ENCODE measurements around the gene TICAM1. TPM values are rescaled to one million over a fixed set of nuclear protein-coding genes. Genes with fewer than 3 reads are reported as not detected.
"Not testable (repeated sequence)": the region's sequence is repeated elsewhere in the genome, so short reads cannot be mapped to it uniquely, and the experiment has no call there.

TICAM1 gene
- total and polyA plus RNA-seq, 7 experiments from 2014 or later, result 3.8 to 28.4 (median 14.3) TPM

- H3K9me3 Mint-ChIP-seq; H3K4me3 ChIP-seq (ENCODE audit: low read length); H3K9me3 ChIP-seq (ENCODE audit: control insufficient read depth in 2 of 3, low read length in 3 of 3); CTCF ChIA-PET; ATAC-seq; H3K27me3 Mint-ChIP-seq; H3K4me1 ChIP-seq (ENCODE audit: control insufficient read depth in 2 of 2, insufficient read depth in 2 of 2, low read length in 2 of 2); DNase-seq; H3K27me3 ChIP-seq (ENCODE audit: control insufficient read depth in 2 of 2, insufficient read depth in 2 of 2, low read length in 2 of 2): not testable (repeated sequence)
- Histone ChIP-seq H3K27ac (ENCODE audit: low read depth, low read length) (peak overlapping the region; percentile 11), H3K36me3 (ENCODE audit: control insufficient read depth in 2 of 3, insufficient read depth in 3 of 3, low read length in 3 of 3) (peaks cover 7 to 53% (median 7%) of the 10 kb centered on the region in 3 experiments)
- POLR2A ChIA-PET, result interaction anchor here (0.7 to 2.9 kb wide), 2 partner anchors 9 to 69 kb away, joined by 3 to 42 read pairs; partner anchors contain the start of gene DPP9
- Mint-ChIP-seq H3K4me1 (peaks cover 12 to 51% (median 34%) of the 10 kb centered on the region in 7 donors), H3K36me3 (peaks cover 4 to 21% (median 6%) of the 10 kb centered on the region in 5 donors), H3K27ac (peak overlapping the region in 5 of 9 donors; percentile 46 to 84 (median 56)), H3K4me3 (peak overlapping the region; percentile 33 to 90 (median 80))
- intact Hi-C loops (cut with micrococcal nuclease), result loop anchor here (5.0 kb wide), 6 partner anchors 119 to 1669 kb away; partner anchors contain the start of genes APBA3 (in 1 of the 2), CACTIN (in 1 of the 2), CRB3 (in 1 of the 2) and MRPL54 (in 1 of the 2)
Observed at GRCh38 chr19:4793278-4793677, 38.2 kb downstream of the TICAM1 start.

GRCh38 chr19:4792866-4793195, 38.7 kb downstream of the TICAM1 start:
- CTCF ChIA-PET; DNase-seq; ATAC-seq; H3K9me3 Mint-ChIP-seq; H3K4me1 ChIP-seq (ENCODE audit: control insufficient read depth in 2 of 2, insufficient read depth in 2 of 2, low read length in 2 of 2); H3K27me3 ChIP-seq (ENCODE audit: control insufficient read depth in 2 of 2, insufficient read depth in 2 of 2, low read length in 2 of 2); H3K4me3 ChIP-seq (ENCODE audit: low read length); H3K9me3 ChIP-seq (ENCODE audit: control insufficient read depth in 2 of 3, low read length in 3 of 3); H3K27me3 Mint-ChIP-seq: not testable (repeated sequence)
- H3K36me3 Mint-ChIP-seq, result peaks cover 4 to 21% (median 6%) of the 10 kb centered on the region in 5 donors
- Histone ChIP-seq H3K27ac (ENCODE audit: low read depth, low read length) (peak overlapping the region; percentile 92), H3K36me3 (ENCODE audit: control insufficient read depth in 2 of 3, insufficient read depth in 3 of 3, low read length in 3 of 3) (peaks cover 7 to 53% (median 7%) of the 10 kb centered on the region in 3 experiments)
- peak overlapping the region in 5 of 9 donors; percentile 46 to 84 (median 67) for H3K27ac Mint-ChIP-seq
- POLR2A ChIA-PET, result interaction anchor here (0.5 to 2.9 kb wide), 3 partner anchors 10 to 68 kb away, joined by 3 to 42 read pairs (median 3); partner anchors contain the start of gene DPP9
- intact Hi-C loops (cut with micrococcal nuclease), result loop anchor here (5.0 kb wide), 6 partner anchors 119 to 1669 kb away; partner anchors contain the start of genes APBA3 (in 1 of the 2), CACTIN (in 1 of the 2), CRB3 (in 1 of the 2) and MRPL54 (in 1 of the 2)
- H3K4me3 Mint-ChIP-seq, result peak overlapping the region; percentile 68 to 90 (median 80)
- H3K4me1 Mint-ChIP-seq, result peaks cover 12 to 51% (median 34%) of the 10 kb centered on the region in 7 donors

DNA sequence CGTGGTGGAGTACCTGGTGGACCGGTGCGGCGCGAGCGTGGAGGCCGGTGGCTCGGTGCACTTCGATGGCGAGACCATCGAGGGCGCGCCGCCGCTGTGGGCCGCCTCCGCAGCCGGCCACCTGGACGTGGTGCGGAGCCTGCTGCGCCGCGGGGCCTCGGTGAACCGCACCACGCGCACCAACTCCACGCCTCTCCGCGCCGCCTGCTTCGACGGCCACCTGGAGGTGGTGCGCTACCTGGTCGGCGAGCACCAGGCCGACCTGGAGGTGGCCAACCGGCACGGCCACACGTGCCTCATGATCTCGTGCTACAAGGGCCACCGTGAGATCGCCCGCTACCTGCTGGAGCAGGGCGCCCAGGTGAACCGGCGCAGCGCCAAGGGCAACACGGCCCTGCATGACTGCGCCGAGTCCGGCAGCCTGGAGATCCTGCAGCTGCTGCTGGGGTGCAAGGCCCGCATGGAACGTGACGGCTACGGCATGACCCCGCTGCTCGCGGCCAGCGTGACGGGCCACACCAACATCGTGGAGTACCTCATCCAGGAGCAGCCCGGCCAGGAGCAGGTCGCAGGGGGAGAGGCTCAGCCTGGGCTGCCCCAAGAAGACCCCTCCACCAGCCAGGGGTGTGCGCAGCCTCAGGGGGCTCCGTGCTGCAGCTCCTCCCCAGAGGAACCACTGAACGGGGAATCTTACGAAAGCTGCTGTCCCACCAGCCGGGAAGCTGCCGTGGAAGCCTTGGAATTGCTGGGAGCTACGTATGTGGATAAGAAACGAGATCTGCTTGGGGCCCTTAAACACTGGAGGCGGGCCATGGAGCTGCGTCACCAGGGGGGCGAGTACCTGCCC, 39.3 kb downstream of the TICAM1 start:
- Mint-ChIP-seq H3K4me3 (peak overlapping the region; percentile 69 to 90 (median 85)), H3K36me3 (peaks cover 4 to 21% (median 6%) of the 10 kb centered on the region in 5 donors), H3K4me1 (peaks cover 12 to 51% (median 34%) of the 10 kb centered on the region in 7 donors), H3K27ac (peak overlapping the region in 6 of 9 donors; percentile 46 to 91 (median 80))
- ChIA-PET POLR2A (interaction anchor here (0.5 to 2.9 kb wide), 11 partner anchors 10 to 895 kb away, joined by 3 to 42 read pairs (median 5); partner anchors contain the start of genes DPP9, KDM4B and PLIN3), CTCF (interaction anchor here (0.6 to 2.5 kb wide), 6 partner anchors 10 to 120 kb away, joined by 5 to 33 read pairs (median 8); partner anchors contain the start of gene DPP9)
- Histone ChIP-seq H3K36me3 (ENCODE audit: control insufficient read depth in 2 of 3, insufficient read depth in 3 of 3, low read length in 3 of 3) (peaks cover 7 to 47% (median 7%) of the 10 kb centered on the region in 3 experiments), H3K27ac (ENCODE audit: low read depth, low read length) (peak overlapping the region; percentile 92), H3K4me3 (ENCODE audit: low read length) (peak overlapping the region; percentile 72)
- not testable (repeated sequence) for ATAC-seq; H3K27me3 ChIP-seq (ENCODE audit: control insufficient read depth in 2 of 2, insufficient read depth in 2 of 2, low read length in 2 of 2); H3K9me3 Mint-ChIP-seq; H3K4me1 ChIP-seq (ENCODE audit: control insufficient read depth in 2 of 2, insufficient read depth in 2 of 2, low read length in 2 of 2); H3K9me3 ChIP-seq (ENCODE audit: control insufficient read depth in 2 of 3, low read length in 3 of 3); H3K27me3 Mint-ChIP-seq
- intact Hi-C loops (cut with micrococcal nuclease), result loop anchor here (5.0 kb wide), 6 partner anchors 120 to 1670 kb away; partner anchors contain the start of genes APBA3 (in 1 of the 2), CACTIN (in 1 of the 2), CRB3 (in 1 of the 2) and MRPL54 (in 1 of the 2)
- DNase-seq, result peak in 2 of 9 donors; percentile 15 to 38

DNA sequence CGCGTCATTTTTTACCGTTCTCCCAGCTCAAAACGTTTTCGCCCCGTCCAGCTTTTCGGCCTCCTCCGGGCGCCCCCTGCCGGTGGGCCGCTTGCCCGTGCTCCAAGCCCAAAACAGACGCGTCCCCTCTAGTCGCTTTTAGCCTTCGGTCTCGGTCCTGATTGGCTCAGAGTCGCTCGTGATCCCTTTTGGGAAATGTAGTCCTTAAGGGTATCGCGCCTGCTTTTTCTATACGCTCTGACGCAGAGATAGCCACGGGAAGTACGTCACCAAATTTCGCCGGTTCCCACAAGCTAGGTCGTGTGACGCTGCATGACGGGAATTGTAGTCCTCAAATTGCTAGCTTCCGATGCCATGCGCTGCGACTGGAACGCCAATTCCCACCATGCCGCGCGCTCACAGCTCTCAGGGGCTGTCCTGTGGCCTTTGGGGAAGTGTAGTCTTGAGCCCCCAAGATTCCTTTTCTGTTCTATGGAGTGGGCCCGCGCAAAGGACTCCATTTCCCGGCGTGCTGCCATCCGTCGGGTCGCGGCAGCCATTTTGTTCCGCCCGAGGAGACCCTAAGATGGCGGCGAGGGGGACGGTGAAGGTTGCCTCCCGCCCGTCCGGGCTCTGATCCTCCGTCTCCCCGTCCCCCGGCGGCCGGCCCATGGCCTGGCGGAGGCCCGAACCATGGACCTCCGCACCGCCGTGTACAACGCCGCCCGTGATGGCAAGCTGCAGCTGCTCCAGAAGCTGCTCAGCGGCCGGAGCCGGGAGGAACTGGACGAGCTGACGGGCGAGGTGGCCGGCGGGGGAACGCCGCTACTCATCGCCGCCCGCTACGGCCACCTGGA, 40.1 kb downstream of the TICAM1 start, which contains the start of gene FEM1A:
Gene FEM1A, plus strand, starts transcription at position 552 of the 836 bp plus-strand sequence. Its CDS starts 121 bp downstream, at position 673.
- ChIA-PET CTCF (interaction anchor here (0.6 to 2.5 kb wide), 17 partner anchors 9 to 215 kb away, joined by 3 to 33 read pairs (median 5); partner anchors contain the start of gene DPP9), POLR2A (interaction anchor here (0.6 to 2.9 kb wide), 17 partner anchors 11 to 928 kb away, joined by 3 to 42 read pairs (median 4); partner anchors contain the start of genes DPP9, KDM4B, PLIN3 and TICAM1)
- peak within 1 kb of the TSS; percentile 72 for H3K4me3 ChIP-seq (ENCODE audit: low read length)

GRCh38 chr19:4786412-4787016, 45.0 kb downstream of the TICAM1 start:
- H3K27ac Mint-ChIP-seq; POLR2A ChIA-PET; H3K4me3 ChIP-seq (ENCODE audit: low read length); H3K27ac ChIP-seq (ENCODE audit: low read depth, low read length); intact Hi-C loops (cut with micrococcal nuclease); H3K36me3 ChIP-seq (ENCODE audit: control insufficient read depth in 2 of 3, insufficient read depth in 3 of 3, low read length in 3 of 3); H3K9me3 ChIP-seq (ENCODE audit: control insufficient read depth in 2 of 3, low read length in 3 of 3); H3K27me3 ChIP-seq (ENCODE audit: control insufficient read depth in 2 of 2, insufficient read depth in 2 of 2, low read length in 2 of 2); H3K9me3 Mint-ChIP-seq; H3K36me3 Mint-ChIP-seq; ATAC-seq; DNase-seq; H3K4me3 Mint-ChIP-seq; CTCF ChIA-PET; H3K4me1 ChIP-seq (ENCODE audit: control insufficient read depth in 2 of 2, insufficient read depth in 2 of 2, low read length in 2 of 2); H3K4me1 Mint-ChIP-seq: not testable (repeated sequence)
- peaks cover 4 to 11% (median 5%) of the 10 kb centered on the region in 5 donors for H3K27me3 Mint-ChIP-seq

More for the DNA sequence above, 40.1 kb downstream of the TICAM1 start, which contains the start of gene FEM1A:
- H3K27ac ChIP-seq (ENCODE audit: low read depth, low read length), result peak within 1 kb of the TSS; percentile 92
- H3K27me3 ChIP-seq (ENCODE audit: control insufficient read depth in 2 of 2, insufficient read depth in 2 of 2, low read length in 2 of 2), result no peaks in the 10 kb centered on the region
- intact Hi-C loops (cut with micrococcal nuclease), result loop anchor here (1.0 to 5.0 kb wide), 19 partner anchors 13 to 1671 kb away; partner anchors contain the start of genes CATSPERD (in 2 of the 2), LONP1 (in 2 of the 2), MYDGF (in 2 of the 2) and APBA3 (in 1 of the 2)
- peaks cover 1 to 39% (median 7%) of the 10 kb centered on the region in 3 experiments for H3K36me3 ChIP-seq (ENCODE audit: control insufficient read depth in 2 of 3, insufficient read depth in 3 of 3, low read length in 3 of 3)
- no peaks in the 10 kb centered on the region for H3K27me3 Mint-ChIP-seq
- H3K27ac Mint-ChIP-seq, result peak within 1 kb of the TSS; percentile 46 to 94 (median 85)
- no peaks in the 10 kb centered on the region for H3K9me3 Mint-ChIP-seq
- H3K4me1 ChIP-seq (ENCODE audit: control insufficient read depth in 2 of 2, insufficient read depth in 2 of 2, low read length in 2 of 2), result peaks cover 0 to 7% of the 10 kb centered on the region in 2 donors
- DNase-seq (peak; percentile 93 to 100 (median 99)), ATAC-seq (peak; percentile 96)
- H3K4me3 Mint-ChIP-seq, result peak within 1 kb of the TSS; percentile 75 to 90 (median 87)
- H3K36me3 Mint-ChIP-seq, result peaks cover 0 to 15% (median under 1%) of the 10 kb centered on the region in 5 donors
- no peaks in the 10 kb centered on the region for H3K9me3 ChIP-seq (ENCODE audit: control insufficient read depth in 2 of 3, low read length in 3 of 3)
- H3K4me1 Mint-ChIP-seq, result peaks cover 7 to 46% (median 29%) of the 10 kb centered on the region in 7 donors

All from naive thymus-derived CD4-positive, alpha-beta T cell (primary cell).